ENCODE data around the gene PRPSAP1.

- TF ChIP-seq, protein P1, sequence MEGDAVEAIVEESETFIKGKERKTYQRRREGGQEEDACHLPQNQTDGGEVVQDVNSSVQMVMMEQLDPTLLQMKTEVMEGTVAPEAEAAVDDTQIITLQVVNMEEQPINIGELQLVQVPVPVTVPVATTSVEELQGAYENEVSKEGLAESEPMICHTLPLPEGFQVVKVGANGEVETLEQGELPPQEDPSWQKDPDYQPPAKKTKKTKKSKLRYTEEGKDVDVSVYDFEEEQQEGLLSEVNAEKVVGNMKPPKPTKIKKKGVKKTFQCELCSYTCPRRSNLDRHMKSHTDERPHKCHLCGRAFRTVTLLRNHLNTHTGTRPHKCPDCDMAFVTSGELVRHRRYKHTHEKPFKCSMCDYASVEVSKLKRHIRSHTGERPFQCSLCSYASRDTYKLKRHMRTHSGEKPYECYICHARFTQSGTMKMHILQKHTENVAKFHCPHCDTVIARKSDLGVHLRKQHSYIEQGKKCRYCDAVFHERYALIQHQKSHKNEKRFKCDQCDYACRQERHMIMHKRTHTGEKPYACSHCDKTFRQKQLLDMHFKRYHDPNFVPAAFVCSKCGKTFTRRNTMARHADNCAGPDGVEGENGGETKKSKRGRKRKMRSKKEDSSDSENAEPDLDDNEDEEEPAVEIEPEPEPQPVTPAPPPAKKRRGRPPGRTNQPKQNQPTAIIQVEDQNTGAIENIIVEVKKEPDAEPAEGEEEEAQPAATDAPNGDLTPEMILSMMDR (IDR thresholded peaks at IDR 0.05 in 4 of 5, conservative IDR thresholded peaks at IDR 0.05 in 1 of 5) = no peak
- TF ChIP-seq POLR2A (IDR thresholded peaks at IDR 0.05) = no peak
These were observed 10.6 kb downstream of the PRPSAP1 start for GRCh38 chr17:76343106-76343505.
